Measurements from ENCODE around the gene TRABD2B. TPM values are rescaled to one million over a fixed set of nuclear protein-coding genes. Genes with fewer than 3 reads are reported as not detected.

Gene TRABD2B
- total and polyA plus RNA-seq, 4 donors: 0.28 to 2.6 (median 1.3) TPM

DNA sequence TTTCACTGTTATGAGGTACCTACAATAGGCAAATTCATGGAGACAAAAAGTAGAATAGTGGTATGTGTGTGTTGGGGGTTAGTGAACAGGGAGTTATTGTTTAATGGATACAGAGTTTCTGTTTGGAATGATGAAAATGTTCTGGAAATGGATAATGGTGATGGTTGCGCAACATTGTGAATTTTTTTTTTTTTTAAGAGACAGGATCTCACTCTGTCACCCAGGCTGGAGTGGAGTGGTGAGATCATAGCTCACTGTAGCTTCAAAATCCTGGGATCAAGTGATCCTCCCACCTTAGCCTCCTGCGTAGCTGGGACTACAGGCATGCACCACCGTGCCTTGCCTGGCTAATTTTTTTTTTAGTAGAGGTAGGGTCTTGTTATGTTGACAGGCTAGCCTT is 34.5 kb upstream of the TRABD2B start:
- Histone ChIP-seq H3K9ac (ENCODE audit: low read depth in 1 of 2, low read length in 2 of 2) (no peak overlapping the region), H3K4me1 (ENCODE audit: control insufficient read depth in 4 of 4, insufficient read depth in 4 of 4, low read length in 3 of 4) (peaks cover 0 to 7% (median 4%) of the 10 kb centered on the region in 4 donors), H3K27me3 (ENCODE audit: control insufficient read depth in 4 of 4, insufficient read depth in 4 of 4, low read length in 3 of 4) (no peaks in the 10 kb centered on the region), H3K27ac (ENCODE audit: low read depth in 1 of 2, low read length in 2 of 2) (no peak overlapping the region), H3K9me3 (ENCODE audit: control insufficient read depth in 4 of 4, low read length in 3 of 4) (no peaks in the 10 kb centered on the region), H3K36me3 (ENCODE audit: control insufficient read depth in 4 of 4, insufficient read depth in 3 of 4, low read depth in 1 of 4, low read length in 3 of 4) (no peaks in the 10 kb centered on the region), H3K4me3 (ENCODE audit: low read depth in 1 of 3, low read length in 3 of 3) (no peak overlapping the region)
- WGBS: 64% methylated on average over 3 of the region's 3 CpGs
- TF ChIP-seq HNF4A (conservative IDR thresholded peaks at IDR 0.05) (no peak), EGR1 (IDR thresholded peaks at IDR 0.05; ENCODE audit: low read depth in 2 of 2) (no peak), JUND (IDR thresholded peaks at IDR 0.05) (no peak), YY1 (IDR thresholded peaks at IDR 0.05) (no peak), NR2F2 (IDR thresholded peaks at IDR 0.05) (no peak), CTCF (IDR thresholded peaks at IDR 0.05; ENCODE audit: low read depth, low read length, missing input control) (no peak), MAX (IDR thresholded peaks at IDR 0.05) (no peak), TAF1 (conservative IDR thresholded peaks at IDR 0.05) (no peak), GABPA (IDR thresholded peaks at IDR 0.05 in 1 of 2, conservative IDR thresholded peaks at IDR 0.05 in 1 of 2) (no peak), SP1 (IDR thresholded peaks at IDR 0.05) (no peak), ATF3 (IDR thresholded peaks at IDR 0.05) (no peak), FOXA1 (IDR thresholded peaks at IDR 0.05) (no peak), FOXA2 (IDR thresholded peaks at IDR 0.05) (no peak), HNF4G (IDR thresholded peaks at IDR 0.05) (no peak), RAD21 (IDR thresholded peaks at IDR 0.05) (no peak), RXRA (IDR thresholded peaks at IDR 0.05) (no peak)
- TF ChIP-seq, protein P1, sequence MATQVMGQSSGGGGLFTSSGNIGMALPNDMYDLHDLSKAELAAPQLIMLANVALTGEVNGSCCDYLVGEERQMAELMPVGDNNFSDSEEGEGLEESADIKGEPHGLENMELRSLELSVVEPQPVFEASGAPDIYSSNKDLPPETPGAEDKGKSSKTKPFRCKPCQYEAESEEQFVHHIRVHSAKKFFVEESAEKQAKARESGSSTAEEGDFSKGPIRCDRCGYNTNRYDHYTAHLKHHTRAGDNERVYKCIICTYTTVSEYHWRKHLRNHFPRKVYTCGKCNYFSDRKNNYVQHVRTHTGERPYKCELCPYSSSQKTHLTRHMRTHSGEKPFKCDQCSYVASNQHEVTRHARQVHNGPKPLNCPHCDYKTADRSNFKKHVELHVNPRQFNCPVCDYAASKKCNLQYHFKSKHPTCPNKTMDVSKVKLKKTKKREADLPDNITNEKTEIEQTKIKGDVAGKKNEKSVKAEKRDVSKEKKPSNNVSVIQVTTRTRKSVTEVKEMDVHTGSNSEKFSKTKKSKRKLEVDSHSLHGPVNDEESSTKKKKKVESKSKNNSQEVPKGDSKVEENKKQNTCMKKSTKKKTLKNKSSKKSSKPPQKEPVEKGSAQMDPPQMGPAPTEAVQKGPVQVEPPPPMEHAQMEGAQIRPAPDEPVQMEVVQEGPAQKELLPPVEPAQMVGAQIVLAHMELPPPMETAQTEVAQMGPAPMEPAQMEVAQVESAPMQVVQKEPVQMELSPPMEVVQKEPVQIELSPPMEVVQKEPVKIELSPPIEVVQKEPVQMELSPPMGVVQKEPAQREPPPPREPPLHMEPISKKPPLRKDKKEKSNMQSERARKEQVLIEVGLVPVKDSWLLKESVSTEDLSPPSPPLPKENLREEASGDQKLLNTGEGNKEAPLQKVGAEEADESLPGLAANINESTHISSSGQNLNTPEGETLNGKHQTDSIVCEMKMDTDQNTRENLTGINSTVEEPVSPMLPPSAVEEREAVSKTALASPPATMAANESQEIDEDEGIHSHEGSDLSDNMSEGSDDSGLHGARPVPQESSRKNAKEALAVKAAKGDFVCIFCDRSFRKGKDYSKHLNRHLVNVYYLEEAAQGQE (IDR thresholded peaks at IDR 0.05): no peak
- TF ChIP-seq, protein P2, sequence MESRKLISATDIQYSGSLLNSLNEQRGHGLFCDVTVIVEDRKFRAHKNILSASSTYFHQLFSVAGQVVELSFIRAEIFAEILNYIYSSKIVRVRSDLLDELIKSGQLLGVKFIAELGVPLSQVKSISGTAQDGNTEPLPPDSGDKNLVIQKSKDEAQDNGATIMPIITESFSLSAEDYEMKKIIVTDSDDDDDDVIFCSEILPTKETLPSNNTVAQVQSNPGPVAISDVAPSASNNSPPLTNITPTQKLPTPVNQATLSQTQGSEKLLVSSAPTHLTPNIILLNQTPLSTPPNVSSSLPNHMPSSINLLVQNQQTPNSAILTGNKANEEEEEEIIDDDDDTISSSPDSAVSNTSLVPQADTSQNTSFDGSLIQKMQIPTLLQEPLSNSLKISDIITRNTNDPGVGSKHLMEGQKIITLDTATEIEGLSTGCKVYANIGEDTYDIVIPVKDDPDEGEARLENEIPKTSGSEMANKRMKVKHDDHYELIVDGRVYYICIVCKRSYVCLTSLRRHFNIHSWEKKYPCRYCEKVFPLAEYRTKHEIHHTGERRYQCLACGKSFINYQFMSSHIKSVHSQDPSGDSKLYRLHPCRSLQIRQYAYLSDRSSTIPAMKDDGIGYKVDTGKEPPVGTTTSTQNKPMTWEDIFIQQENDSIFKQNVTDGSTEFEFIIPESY (IDR thresholded peaks at IDR 0.05): no peak
- no peak for DNase-seq (ENCODE audit: low spot score)
